Measurements from ENCODE around the gene CNTNAP2.

DNA sequence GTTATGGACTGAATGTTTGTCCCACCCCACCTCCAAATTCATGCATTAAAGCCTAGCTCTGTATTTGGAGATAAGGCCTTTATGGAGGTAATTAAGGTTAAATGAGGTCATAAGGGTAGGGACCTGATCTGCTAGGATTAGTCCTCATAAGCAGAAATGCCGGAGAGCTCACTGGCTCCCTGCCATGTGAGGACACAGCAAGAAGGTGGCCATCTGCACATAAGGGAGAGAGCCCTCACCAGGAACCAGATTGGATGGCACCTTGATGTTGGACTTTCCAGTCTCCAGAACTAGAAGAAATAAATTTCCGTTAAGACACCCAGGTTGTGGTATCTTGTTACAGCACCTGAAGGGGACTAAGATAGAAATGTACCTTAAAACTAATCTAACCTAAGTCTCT, 1657.9 kb downstream of the CNTNAP2 start:
- TF ChIP-seq EZH2 (IDR thresholded peaks at IDR 0.05) (no peak), POLR2AphosphoS5 (IDR thresholded peaks at IDR 0.05; ENCODE audit: borderline replicate concordance, low read depth, low read length) (no peak), FOXP2 (optimal IDR thresholded peaks at IDR 0.05; ENCODE audit: control extremely low read depth, extremely low read length, insufficient read depth) (no peak)
